Measurements from ENCODE around the gene NT5M.
"Not testable (repeated sequence)": the region's sequence is repeated elsewhere in the genome, so short reads cannot be mapped to it uniquely, and the experiment has no call there.

NT5M gene

DNA sequence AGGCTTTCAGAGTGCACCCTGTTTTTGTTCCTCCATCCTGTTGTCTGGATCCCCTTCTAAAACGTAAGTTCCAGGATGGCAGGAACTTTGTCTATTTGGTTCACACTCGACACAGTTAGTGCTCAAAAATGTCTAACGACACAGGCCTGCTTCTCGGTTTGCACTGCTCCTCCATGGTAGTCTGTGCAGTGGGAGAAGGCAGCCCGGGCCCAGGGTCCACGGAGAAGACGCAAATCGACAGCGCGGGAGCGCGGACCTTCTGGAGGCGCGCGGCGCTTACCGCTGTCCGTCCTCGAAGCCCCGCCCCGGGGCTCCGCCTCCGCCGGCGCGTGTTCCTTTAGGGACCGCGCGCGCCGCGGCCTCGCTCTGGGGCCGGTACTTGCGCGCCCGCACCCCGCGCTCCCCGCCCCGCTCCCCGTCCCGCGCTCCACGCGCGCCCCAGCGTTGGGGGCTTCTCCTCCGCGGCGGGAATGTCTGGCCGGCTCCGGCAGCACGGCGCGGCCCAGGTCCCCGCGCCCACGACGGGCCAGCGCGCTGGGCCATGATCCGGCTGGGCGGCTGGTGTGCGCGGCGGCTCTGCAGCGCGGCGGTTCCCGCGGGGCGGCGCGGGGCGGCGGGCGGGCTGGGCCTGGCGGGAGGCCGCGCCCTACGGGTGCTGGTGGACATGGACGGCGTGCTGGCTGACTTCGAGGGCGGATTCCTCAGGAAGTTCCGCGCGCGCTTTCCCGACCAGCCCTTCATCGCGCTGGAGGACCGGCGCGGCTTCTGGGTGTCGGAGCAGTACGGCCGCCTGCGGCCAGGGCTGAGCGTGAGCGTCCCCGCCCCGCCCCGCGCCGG lies at the start of gene NT5M:
Gene NT5M, plus strand, starts transcription at position 364 of the 837 bp plus-strand sequence. Its CDS starts 178 bp downstream, at position 542.
- DNase-seq = peak; percentile 32

DNA sequence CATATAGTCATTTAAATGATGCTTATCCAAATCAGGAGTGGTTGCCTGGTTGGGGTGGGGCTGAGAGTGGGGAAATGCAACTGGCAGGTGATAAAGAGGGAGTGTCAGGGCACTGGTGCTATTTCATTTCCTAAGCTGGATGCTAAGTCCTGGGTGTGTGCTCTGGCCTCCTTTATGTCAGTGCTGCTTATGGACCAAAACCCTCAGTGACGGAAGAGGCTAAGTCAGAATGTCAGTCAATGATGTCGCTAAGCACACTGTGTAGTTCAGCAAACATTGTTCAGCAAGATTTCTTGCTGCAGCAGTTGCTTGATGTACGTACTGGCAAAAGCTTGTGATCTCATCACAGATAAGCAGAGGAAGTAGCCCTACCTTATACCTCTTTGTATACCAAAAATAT lies 49.8 kb upstream of the NT5M start:
- DNase-seq = no peak

DNA sequence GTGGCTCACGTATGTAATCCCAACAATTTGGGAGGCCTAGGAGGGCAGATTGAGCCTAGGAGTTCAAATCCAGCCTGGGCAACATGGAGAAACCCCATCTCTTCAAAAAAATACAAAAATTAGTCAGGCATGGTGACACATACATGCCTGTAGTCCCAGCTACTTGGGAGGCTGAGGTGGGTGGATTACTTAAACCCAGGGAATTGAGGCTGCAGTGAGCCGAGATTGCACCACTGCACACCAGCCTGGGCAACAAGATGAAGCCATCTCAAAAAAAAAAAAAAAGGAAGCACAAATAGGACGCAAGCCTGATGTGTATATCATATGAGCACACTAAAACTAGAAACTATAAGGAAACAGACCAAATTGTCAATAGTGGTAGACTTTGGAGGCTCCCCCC lies 49.1 kb upstream of the NT5M start:
- DNase-seq = no peak

DNA sequence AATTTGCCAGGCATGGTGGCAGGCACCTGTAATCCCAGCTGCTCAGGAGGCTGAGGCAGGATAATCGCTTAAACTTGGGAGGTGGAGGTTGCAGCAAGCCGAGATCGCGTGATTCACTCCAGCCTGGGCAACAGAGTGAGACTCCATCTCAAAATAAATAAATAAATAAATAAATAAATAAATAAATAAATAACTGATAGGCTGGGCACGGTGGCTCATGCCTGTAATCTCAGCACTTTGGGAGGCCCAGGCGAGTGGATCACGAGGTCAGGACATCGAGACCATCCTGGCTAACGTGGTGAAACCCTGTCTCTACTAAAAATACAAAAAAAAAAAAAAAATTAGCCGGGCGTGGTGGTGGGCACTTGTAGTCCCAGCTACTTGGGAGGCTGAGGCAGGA lies 47.5 kb upstream of the NT5M start:
- DNase-seq = not testable (repeated sequence)

- no peak for DNase-seq
Observed at GRCh38 chr17:17256316-17256715, 46.9 kb upstream of the NT5M start.

GRCh38 chr17:17258011-17258410 lies 45.2 kb upstream of the NT5M start:
- no peak for DNase-seq

DNA sequence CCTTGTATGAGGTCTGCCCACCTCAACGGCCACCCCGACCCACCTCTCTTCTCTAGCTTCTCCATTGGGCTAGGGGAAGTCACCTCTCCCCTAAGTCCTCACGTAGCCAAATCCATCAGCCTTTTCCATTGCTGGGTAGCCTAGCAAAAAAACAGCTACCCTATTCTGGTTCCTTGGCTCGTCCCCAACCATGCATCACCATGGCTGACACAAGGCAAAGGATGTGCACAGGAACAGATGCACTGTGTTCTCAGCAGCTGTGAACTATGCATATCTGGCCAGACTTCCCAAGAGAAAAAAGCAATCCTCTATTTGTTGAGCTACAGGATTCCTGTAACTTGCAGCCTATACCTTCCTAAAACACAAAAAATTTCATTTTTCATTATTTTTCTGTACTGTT lies 44.2 kb upstream of the NT5M start:
- DNase-seq = no peak

DNA sequence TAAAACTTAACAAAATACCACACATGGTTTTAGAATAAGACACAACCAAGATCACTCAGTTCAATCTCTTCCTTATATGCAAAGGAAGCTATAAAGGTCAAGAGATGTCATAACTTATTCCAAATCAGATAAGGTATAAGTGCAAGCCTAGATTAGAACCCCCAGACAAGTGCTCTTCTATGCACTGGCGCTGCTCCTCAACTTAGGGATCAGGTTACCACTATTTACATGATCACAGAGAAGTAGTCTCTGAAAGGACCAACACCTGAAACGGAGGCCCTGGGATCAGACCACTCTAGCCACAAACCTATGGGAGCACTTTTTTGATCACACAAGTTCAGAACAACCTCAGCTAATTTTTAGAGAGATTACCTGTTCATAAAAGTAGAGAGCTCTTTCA lies 38.7 kb upstream of the NT5M start:
- no peak for DNase-seq

DNA sequence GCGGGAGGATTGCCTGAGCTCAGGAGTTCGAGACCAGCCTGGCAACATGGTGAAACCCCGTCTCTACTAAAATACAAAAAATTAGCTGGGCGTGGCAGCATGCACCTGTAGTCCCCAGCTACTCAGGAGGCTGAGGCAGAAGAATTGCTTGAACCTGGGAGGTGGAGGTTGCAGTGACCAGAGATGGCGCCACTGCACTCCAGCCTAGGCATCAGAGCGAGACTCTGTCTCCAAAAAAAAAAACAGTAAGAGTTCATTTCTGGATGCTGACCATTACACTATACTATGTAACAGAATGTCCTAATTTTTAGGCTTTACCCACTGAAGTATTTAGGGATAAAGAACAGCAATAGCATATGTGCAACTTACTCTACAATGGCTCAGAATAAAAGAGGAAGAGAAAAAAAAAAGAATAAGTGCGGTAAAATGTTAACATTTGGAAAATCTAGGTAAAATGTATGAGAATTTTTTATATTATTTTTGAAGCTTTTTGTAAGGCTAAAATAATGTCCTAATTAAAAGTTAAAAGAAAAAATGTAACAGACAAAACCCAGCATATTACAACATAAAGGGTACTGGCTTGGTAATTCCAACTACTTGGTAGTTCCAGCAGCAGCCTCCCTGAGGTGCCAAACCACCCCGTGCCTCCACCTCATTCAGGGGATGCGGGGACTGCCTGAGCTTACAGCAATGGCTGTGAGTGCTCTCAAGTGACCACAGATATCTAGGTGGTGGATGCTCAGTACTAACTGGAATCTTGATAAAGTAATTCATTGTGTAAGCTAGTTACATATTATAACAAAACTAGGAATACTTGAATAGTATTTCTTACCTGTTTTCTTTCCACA lies 33.0 kb upstream of the NT5M start:
- no peak for DNase-seq

- DNase-seq = no peak
Observed at GRCh38 chr17:17275971-17276370, 27.2 kb upstream of the NT5M start.

- not testable (repeated sequence) for DNase-seq
Observed at GRCh38 chr17:17277431-17277830, 25.7 kb upstream of the NT5M start.

- DNase-seq = no peak
Observed at GRCh38 chr17:17279316-17279715, 23.9 kb upstream of the NT5M start.

DNA sequence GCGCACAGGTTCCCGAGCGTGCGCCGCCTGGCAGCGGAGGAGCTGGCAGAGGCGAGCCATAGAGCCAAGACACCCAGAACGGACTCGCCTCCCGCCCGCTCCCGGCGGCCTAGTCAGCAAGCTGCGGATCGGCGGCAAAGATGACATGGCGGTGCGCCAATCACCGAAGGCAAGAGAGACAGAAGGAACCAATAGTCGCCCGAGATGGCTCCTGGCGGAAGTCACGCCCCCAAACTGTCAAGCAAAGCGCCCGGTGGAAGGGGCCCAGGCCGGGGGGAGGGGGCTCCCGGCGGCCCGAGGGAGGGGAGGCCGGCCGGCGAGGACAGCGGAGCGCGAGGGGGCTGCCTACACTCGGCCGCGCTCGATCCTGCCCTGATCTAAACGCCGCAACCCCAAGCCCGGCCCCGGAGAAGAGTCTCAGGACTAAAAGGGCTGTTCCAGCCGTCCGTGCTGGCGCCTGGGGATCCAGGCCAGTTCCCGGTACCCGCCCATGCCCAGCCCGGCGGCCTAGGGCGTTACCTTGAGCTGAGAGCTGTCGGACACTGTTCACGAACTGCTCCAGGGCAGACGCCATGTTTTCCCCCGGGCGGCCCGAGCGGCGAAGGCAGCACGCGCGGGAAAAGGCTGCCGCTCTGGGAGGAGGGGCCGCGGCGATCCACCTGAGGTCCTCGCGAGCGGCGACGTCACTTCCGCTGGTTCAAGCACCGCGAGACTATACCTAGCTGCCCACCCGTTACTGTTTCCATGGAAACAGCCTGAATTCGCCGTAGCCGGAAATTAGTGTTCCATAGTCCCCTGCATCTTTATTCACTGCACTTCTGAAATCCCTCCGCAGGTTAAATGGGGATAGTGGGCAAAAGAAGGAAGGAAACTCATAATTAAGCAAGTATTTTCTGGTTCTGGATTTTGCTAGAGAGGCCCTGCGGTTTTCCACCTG lies 22.3 kb upstream of the NT5M start, which contains the start of gene COPS3:
Gene COPS3, minus strand, starts transcription at position 634 of the 937 bp plus-strand sequence. Its CDS starts 60 bp downstream, at position 574.
- peak; percentile 68 for DNase-seq

GRCh38 chr17:17285951-17286350 lies 17.2 kb upstream of the NT5M start:
- no peak for DNase-seq

- no peak for DNase-seq
Observed at GRCh38 chr17:17289086-17289485, 14.1 kb upstream of the NT5M start.

- DNase-seq = no peak
Observed at GRCh38 chr17:17289701-17290100, 13.5 kb upstream of the NT5M start.

GRCh38 chr17:17295141-17295540 lies 8.0 kb upstream of the NT5M start:
- DNase-seq = no peak

GRCh38 chr17:17297217-17297616 lies 6.0 kb upstream of the NT5M start:
- no peak for DNase-seq

DNA sequence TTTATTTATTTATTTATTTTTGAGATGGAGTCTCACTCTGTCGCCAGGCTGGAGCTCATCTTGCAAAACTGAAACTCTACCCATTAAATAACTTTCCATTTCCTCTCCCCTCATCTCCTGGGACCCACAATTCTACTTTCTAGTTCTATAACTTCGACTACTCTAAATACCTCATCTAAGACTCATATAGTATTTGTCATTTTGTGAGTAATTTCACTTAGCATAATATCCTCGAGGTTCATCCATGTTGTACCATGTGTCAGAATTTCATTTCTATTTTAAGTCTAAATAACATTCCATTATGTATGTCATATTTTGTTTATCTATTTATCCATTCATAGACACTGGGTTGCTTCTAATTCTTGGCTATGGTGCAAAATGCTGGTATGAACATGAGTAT lies 5.1 kb upstream of the NT5M start:
- no peak for DNase-seq

DNA sequence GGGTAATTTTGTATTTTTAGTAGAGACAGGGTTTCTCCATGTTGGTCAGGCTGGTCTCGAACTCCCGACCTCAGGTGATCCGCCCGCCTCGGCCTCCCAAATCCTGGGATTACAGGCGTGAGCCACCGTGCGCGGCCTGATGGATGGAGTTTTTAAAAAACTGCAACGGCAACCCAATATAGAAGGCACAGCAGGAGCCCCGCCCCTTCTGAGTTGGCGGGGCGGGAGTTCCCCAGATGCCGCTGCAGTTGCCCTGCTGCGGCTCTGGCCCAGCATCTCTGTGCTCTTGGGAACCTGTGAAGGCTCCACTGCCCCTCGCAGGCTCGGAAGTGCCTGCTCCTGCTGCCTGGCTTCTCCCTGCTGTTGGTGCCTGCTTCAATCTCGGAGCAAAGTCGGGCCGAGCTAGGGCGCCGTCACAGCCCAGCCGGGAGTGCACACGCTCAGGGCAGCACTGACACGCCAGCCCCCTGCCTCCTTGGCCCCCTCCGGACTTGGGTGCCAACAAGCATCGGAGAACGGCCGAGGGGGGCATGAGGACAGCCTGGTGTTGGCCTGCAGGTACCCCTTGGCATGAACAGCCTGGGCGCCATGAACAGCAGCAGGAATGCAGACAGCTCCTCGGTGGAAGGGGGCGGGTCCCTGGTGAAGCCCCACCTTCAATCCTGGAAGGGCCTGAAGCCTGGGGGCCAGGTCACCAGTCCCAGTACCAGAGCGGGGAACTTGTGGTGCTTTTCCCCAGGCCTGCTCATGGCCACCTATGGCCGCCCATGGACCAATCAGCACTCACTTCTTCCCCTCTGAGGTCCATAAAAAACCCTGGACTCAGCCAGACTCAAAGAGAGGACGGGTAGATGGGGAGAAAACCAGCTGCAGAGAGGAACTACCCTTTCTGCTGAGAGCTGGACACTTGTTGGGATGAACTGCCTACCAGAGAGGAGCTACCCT lies 2.3 kb upstream of the NT5M start:
- DNase-seq = no peak

GRCh38 chr17:17301659-17302058 lies 1.5 kb upstream of the NT5M start:
- DNase-seq = not testable (repeated sequence)

Measured in NCI-H524 treated with DMSO at 0.1 percent for 48 hours (cell line).